Measurements from ENCODE around the gene LRRN4. TPM values are rescaled to one million over a fixed set of nuclear protein-coding genes. Genes with fewer than 3 reads are reported as not detected.

LRRN4 gene
- total and polyA plus RNA-seq, 2 donors from 2014 or later: 1.6 to 89.3 TPM

DNA sequence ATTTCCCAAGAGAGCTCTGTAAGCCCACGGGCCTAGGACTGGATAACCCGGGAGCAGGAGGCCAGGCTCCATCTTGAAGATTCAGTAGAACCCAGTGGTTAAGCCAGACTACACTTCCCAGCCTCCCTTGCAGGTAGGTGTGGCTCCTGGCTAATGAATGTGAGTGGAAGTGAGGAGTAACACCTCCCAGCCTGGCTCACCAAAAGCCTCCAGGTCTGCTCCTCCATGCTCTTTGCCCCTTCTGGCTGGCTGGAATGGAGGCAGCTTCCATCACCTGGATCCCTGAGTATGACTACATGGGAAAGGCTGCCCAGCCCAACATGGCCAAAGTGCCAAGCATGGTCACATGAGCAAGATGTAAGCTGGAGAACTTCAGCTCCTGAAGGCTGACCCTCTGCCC is 9.7 kb downstream of the LRRN4 start:
- DNase-seq: peak in 3 of 5 donors; percentile 21 to 39 (median 31)
- Histone ChIP-seq H3K9me3 (ENCODE audit: control insufficient read depth in 2 of 3, insufficient read depth in 1 of 3, low read length in 3 of 3) (no peaks in the 10 kb centered on the region), H3K27me3 (ENCODE audit: control insufficient read depth, insufficient read depth, low read length) (no peaks in the 10 kb centered on the region), H3K27ac (ENCODE audit: low read depth in 2 of 2, low read length in 2 of 2) (no peak overlapping the region), H3K4me3 (ENCODE audit: low read length in 3 of 3) (no peak overlapping the region), H3K9ac (ENCODE audit: low read length in 3 of 3) (no peak overlapping the region), H3K4me1 (ENCODE audit: control insufficient read depth in 2 of 3, insufficient read depth in 2 of 3, low read depth in 1 of 3, low read length in 3 of 3) (no peaks in the 10 kb centered on the region), H3K36me3 (ENCODE audit: control insufficient read depth in 2 of 3, insufficient read depth in 3 of 3, low read length in 3 of 3) (peaks cover 0 to 9% (median 7%) of the 10 kb centered on the region in 3 donors)
- intact Hi-C loops (cut with DNase I): no loop called here
- TF ChIP-seq, protein P1, sequence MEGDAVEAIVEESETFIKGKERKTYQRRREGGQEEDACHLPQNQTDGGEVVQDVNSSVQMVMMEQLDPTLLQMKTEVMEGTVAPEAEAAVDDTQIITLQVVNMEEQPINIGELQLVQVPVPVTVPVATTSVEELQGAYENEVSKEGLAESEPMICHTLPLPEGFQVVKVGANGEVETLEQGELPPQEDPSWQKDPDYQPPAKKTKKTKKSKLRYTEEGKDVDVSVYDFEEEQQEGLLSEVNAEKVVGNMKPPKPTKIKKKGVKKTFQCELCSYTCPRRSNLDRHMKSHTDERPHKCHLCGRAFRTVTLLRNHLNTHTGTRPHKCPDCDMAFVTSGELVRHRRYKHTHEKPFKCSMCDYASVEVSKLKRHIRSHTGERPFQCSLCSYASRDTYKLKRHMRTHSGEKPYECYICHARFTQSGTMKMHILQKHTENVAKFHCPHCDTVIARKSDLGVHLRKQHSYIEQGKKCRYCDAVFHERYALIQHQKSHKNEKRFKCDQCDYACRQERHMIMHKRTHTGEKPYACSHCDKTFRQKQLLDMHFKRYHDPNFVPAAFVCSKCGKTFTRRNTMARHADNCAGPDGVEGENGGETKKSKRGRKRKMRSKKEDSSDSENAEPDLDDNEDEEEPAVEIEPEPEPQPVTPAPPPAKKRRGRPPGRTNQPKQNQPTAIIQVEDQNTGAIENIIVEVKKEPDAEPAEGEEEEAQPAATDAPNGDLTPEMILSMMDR (IDR thresholded peaks at IDR 0.05; ENCODE audit: borderline replicate concordance, extremely low read depth, insufficient read depth): no peak
- no peak for FAIRE-seq

DNA sequence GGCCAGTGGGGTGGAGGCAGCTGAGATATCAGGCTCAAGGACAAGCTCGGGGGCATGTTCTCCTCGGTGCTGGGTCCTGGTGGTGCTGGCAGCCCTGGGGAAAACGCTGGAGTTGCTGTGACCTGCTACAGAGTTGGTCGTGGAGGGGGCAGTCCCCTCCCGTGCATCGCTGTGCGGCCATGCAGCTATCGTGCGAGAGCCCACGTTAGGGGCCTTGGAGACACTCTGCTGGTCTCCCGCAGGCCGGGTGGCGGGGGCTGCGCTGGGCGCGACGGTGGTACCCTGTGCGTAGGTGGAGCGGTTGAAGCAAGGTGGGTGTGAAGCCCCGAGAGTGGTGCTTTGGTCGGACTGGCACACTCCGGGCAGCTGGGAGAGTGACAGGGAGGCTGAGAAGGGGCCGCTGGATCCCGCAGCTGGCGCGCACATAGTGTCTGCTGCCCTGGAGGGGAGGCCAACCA is 12.0 kb downstream of the LRRN4 start:
- DNase-seq: peak in 1 of 5 donors; percentile 38
- intact Hi-C loops (cut with DNase I): no loop called here
- no peak for FAIRE-seq
- H3K4me1 ChIP-seq (ENCODE audit: control insufficient read depth in 2 of 3, insufficient read depth in 2 of 3, low read depth in 1 of 3, low read length in 3 of 3): no peaks in the 10 kb centered on the region
- no peak overlapping the region for H3K4me3 ChIP-seq (ENCODE audit: low read length in 3 of 3)
- no peak overlapping the region for H3K27ac ChIP-seq (ENCODE audit: low read depth in 2 of 2, low read length in 2 of 2)
- TF ChIP-seq, protein P1 (IDR thresholded peaks at IDR 0.05; ENCODE audit: borderline replicate concordance, extremely low read depth, insufficient read depth): no peak
- H3K9ac ChIP-seq (ENCODE audit: low read length in 3 of 3): no peak overlapping the region
- H3K9me3 ChIP-seq (ENCODE audit: control insufficient read depth in 2 of 3, insufficient read depth in 1 of 3, low read length in 3 of 3): no peaks in the 10 kb centered on the region
- peaks cover 4 to 28% (median 10%) of the 10 kb centered on the region in 3 donors for H3K36me3 ChIP-seq (ENCODE audit: control insufficient read depth in 2 of 3, insufficient read depth in 3 of 3, low read length in 3 of 3)
- H3K27me3 ChIP-seq (ENCODE audit: control insufficient read depth, insufficient read depth, low read length): no peaks in the 10 kb centered on the region

DNA sequence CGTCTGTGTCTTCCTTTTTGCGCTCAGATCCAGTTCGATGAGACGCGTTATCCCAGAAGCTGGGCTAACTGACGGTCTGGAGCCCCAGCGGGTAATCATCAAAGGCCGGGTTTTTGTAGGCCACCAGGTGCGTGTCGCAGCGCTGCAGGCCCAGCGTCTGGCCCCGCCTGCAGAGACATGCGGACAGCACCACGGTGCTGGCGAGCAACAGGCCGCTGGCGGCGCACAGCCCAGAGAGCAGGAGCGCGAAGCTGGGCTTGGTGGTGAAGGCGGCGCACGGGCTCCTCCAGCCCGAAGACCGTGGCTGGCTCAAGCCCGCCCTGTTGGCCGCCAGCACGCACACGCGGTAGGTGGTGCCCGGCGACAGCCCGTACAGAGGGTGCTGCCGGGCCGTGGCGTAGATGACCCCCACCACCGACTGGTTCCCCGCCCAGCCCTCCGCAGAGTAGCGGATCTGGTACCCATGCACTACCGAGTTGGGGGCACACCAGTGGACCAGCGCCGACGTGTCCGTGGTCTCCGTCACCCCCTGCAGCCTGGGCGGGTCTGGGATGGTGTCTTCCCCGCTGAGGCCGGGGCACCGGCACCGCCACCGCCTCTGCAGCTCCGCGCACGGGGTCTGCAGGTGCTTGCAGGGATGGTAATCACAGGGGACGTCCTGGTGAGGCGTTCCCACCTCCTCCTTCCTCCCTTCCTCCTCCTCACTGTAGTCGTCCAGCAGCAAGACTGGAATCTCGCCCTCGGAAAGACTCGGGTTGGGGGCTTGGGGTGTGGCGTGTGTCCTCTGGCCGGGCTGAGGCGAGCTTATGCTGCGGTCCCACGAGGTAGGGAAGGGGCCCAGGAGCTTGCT is 12.7 kb downstream of the LRRN4 start:
- intact Hi-C loops (cut with DNase I): no loop called here
- H3K27me3 ChIP-seq (ENCODE audit: control insufficient read depth, insufficient read depth, low read length): no peaks in the 10 kb centered on the region
- H3K9ac ChIP-seq (ENCODE audit: low read length in 3 of 3): no peak overlapping the region
- no peak overlapping the region for H3K27ac ChIP-seq (ENCODE audit: low read depth in 2 of 2, low read length in 2 of 2)
- H3K9me3 ChIP-seq (ENCODE audit: control insufficient read depth in 2 of 3, insufficient read depth in 1 of 3, low read length in 3 of 3): no peaks in the 10 kb centered on the region
- TF ChIP-seq, protein P1 (IDR thresholded peaks at IDR 0.05; ENCODE audit: borderline replicate concordance, extremely low read depth, insufficient read depth): no peak
- no peaks in the 10 kb centered on the region for H3K4me1 ChIP-seq (ENCODE audit: control insufficient read depth in 2 of 3, insufficient read depth in 2 of 3, low read depth in 1 of 3, low read length in 3 of 3)
- no peak overlapping the region for H3K4me3 ChIP-seq (ENCODE audit: low read length in 3 of 3)
- peaks cover 4 to 35% (median 16%) of the 10 kb centered on the region in 3 donors for H3K36me3 ChIP-seq (ENCODE audit: control insufficient read depth in 2 of 3, insufficient read depth in 3 of 3, low read length in 3 of 3)
- DNase-seq: peak in 1 of 5 donors; percentile 46
- no peak for FAIRE-seq

Measured in kidney (tissue), 14 donors.